ENCODE measurements around the gene SLC22A16. TPM values are rescaled to one million over a fixed set of nuclear protein-coding genes. Genes with fewer than 3 reads are reported as not detected.

The SLC22A16 gene
- total RNA-seq, 1 experiment from 2014 or later, result not detected

DNA sequence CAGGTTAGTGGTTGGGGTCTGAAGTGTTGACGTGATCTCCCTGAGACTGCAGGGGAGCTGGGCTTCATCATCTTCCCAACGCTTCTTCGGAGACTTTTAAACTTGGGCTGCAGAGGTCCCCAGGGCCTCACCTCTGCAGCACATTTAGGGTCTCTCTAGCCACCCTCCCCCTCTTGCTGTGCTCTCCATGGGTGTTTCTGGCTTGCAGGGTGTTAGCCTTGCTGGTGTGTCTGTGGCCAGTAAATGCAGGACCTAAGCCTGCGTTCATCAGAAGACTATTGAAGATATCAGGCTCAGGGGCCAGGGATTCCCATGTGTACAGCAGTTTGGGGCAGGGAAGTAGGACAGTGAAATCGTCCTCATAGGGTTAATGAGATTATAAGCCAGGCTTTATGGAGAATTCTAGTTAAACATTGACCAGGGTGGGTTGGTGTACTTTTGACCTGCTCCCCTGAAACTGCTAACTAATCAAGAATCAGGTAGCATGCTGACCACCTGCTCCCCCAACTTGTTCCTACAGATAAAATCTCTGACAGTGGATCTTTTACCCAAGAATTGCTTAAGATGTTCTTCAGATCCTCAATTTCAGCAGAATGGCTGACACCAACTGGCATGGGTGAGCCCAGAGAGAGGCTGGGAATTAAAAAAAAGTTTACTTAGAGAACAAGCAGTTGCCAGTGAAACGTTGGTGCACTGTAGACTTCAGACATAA, 57.2 kb downstream of the SLC22A16 start (continued):
- no peak for TF ChIP-seq ATF2 (CRISPR knock-in tag; IDR thresholded peaks at IDR 0.05; ENCODE audit: borderline replicate concordance, low read depth)
- TF ChIP-seq GTF2I (CRISPR knock-in tag; conservative IDR thresholded peaks at IDR 0.05), result no peak
- no peak for TF ChIP-seq RELA (CRISPR knock-in tag; IDR thresholded peaks at IDR 0.05; ENCODE audit: borderline replicate concordance)
- TF ChIP-seq CTCF (IDR thresholded peaks at IDR 0.05), result no peak
- no peak for TF ChIP-seq SMAD4 (CRISPR knock-in tag; IDR thresholded peaks at IDR 0.05)
- TF ChIP-seq MXD4 (CRISPR knock-in tag; IDR thresholded peaks at IDR 0.05; ENCODE audit: borderline replicate concordance), result no peak
- no peak for TF ChIP-seq MAX (CRISPR knock-in tag; IDR thresholded peaks at IDR 0.05)
- no peak for TF ChIP-seq TP53 (CRISPR knock-in tag; IDR thresholded peaks at IDR 0.05)
- no peak for TF ChIP-seq FOXP1 (CRISPR knock-in tag; IDR thresholded peaks at IDR 0.05; ENCODE audit: borderline replicate concordance)

- ChIA-PET CTCF (interaction anchor here (0.6 kb wide), 1 partner anchor 208 kb away, joined by 3 read pairs; no protein-coding TSS in a partner anchor), POLR2A (no interaction called here)
- no peak overlapping the region for H3K27ac Mint-ChIP-seq
- TF ChIP-seq PRDM15 (CRISPR knock-in tag; IDR thresholded peaks at IDR 0.05), result no peak
- TF ChIP-seq SOX15 (CRISPR knock-in tag; IDR thresholded peaks at IDR 0.05), result no peak
- TF ChIP-seq MYBL2 (CRISPR knock-in tag; IDR thresholded peaks at IDR 0.05), result no peak
- no peak for TF ChIP-seq MAX (CRISPR knock-in tag; IDR thresholded peaks at IDR 0.05)
- no peak for TF ChIP-seq ZNF512 (CRISPR knock-in tag; IDR thresholded peaks at IDR 0.05; ENCODE audit: borderline replicate concordance)
- TF ChIP-seq ZNF121 (CRISPR knock-in tag; IDR thresholded peaks at IDR 0.05), result no peak
- no peak for TF ChIP-seq EMX1 (CRISPR knock-in tag; IDR thresholded peaks at IDR 0.05)
- H3K4me1 Mint-ChIP-seq, result no peaks in the 10 kb centered on the region
- no peaks in the 10 kb centered on the region; the same call in 1 of the 2 replicates for H3K36me3 Mint-ChIP-seq
- H3K27me3 Mint-ChIP-seq (ENCODE audit: low read depth), result no peaks in the 10 kb centered on the region
- ATAC-seq, result no peak
- H3K9me3 Mint-ChIP-seq, result peaks cover 21% of the 10 kb centered on the region
- no peak overlapping the region for H3K4me3 Mint-ChIP-seq
- no peak for DNase-seq (ENCODE audit: low spot score)
Observed at GRCh38 chr6:110418594-110418993, 57.8 kb downstream of the SLC22A16 start.
